A673 (cell line): Measurements from ENCODE around the gene STAU1. TPM values are rescaled to one million over a fixed set of nuclear protein-coding genes. Genes with fewer than 3 reads are reported as not detected.

Source experiments
- BruUV-seq: library from RNA; stranded (reverse); fragments of 400-500 nt; replicated peaks from 2 replicates; lab custom pipeline; 2021; lab: Mats Ljungman, UMichigan
- CTCF ChIA-PET: fragments of 300-600 bp; sonication (Branson Sonifier 250); formaldehyde crosslinking; loops from one replicate; lab custom pipeline; 2022; ENCODE audit warnings: antibody characterized with exemption; lab: Charles Lee
- POLR2A ChIA-PET: fragments of 300-600 bp; sonication (Branson Sonifier 250); formaldehyde crosslinking; loops from one replicate; lab custom pipeline; 2022; ENCODE audit warnings: antibody characterized with exemption; ENCODE audit not compliant: low non-redundant PET; lab: Charles Lee
- DNase-seq: peaks from one replicate; pipeline ENCODE4 v3.0.0-alpha.2; 2015; ENCODE audit warnings: low spot score
- H3K27ac ChIP-seq: fragments of 200-600 bp; sonication (generic); 2 replicates; pipeline ENCODE4 v1.5.1; 2016; ENCODE audit warnings: mixed run types, low read depth, mild to moderate bottlenecking, mixed read lengths, antibody characterized with exemption, low read length; ENCODE audit not compliant: poor library complexity, severe bottlenecking
- H3K27me3 ChIP-seq: fragments of 200-600 bp; sonication (generic); replicated peaks from 2 replicates; pipeline ENCODE4 v1.6.1; 2017; ENCODE audit warnings: mixed run types, low read depth, mild to moderate bottlenecking, mixed read lengths, antibody characterized with exemption, low read length; ENCODE audit not compliant: insufficient read depth, poor library complexity
- H3K36me3 ChIP-seq: fragments of 200-600 bp; sonication (generic); 2 replicates; pipeline ENCODE4 v1.6.1; 2016; ENCODE audit warnings: mixed run types, mild to moderate bottlenecking, mixed read lengths, antibody characterized with exemption, low read length; ENCODE audit not compliant: insufficient read depth, poor library complexity, severe bottlenecking
- H3K4me1 ChIP-seq: fragments of 200-600 bp; sonication (generic); 2 replicates; pipeline ENCODE4 v1.6.1; 2017; ENCODE audit warnings: mixed run types, mild to moderate bottlenecking, mixed read lengths, antibody characterized with exemption, low read length; ENCODE audit not compliant: insufficient read depth, poor library complexity, severe bottlenecking
- H3K4me3 ChIP-seq: fragments of 200-600 bp; sonication (generic); 2 replicates; pipeline ENCODE4 v1.5.1; 2016; ENCODE audit warnings: low read depth, mixed run types, mild to moderate bottlenecking, mixed read lengths, low read length; ENCODE audit not compliant: poor library complexity, severe bottlenecking
- H3K9me3 ChIP-seq: fragments of 200-600 bp; sonication (generic); 2 replicates; pipeline ENCODE4 v1.6.1; 2016; ENCODE audit warnings: mixed run types, low read depth, mild to moderate bottlenecking, mixed read lengths, antibody characterized with exemption, low read length; ENCODE audit not compliant: poor library complexity, severe bottlenecking
- EZH2 ChIP-seq: fragments of 200-600 bp; sonication (generic); IDR thresholded peaks from 2 replicates; pipeline ENCODE4 v1.6.1; 2017; ENCODE audit warnings: borderline replicate concordance, low read depth, mild to moderate bottlenecking, mixed read lengths, antibody characterized with exemption, low read length; ENCODE audit not compliant: poor library complexity, severe bottlenecking
- intact Hi-C: fragments of 100-400 bp; cut with micrococcal nuclease; formaldehyde crosslinking; loops from one replicate; pipeline ENCODE4 v1.10.0; 2022; ENCODE audit not compliant: unreplicated experiment
- total RNA-seq: library from RNA; stranded (reverse); gene quantifications from 2 replicates; pipeline ENCODE4 v1.2.3, GENCODE V29; 2021
- TF ChIP-seq, protein P1 (sequence below): fragments of 300-800, 200-600 bp; sonication (generic); conservative IDR thresholded peaks from 2 replicates; pipeline ENCODE4 v1.5.1; 2017; ENCODE audit warnings: low read depth, mild to moderate bottlenecking, antibody characterized with exemption, low read length, moderate library complexity, mixed read lengths

Gene STAU1
- total RNA-seq, 1 experiment from 2014 or later: 104 TPM

GRCh38 chr20:49122920-49123319, 65.2 kb downstream of the STAU1 start:
- ChIA-PET CTCF (no interaction called here), POLR2A (no interaction called here)
- Histone ChIP-seq H3K27ac (no peak overlapping the region), H3K4me1 (no peaks in the 10 kb centered on the region), H3K27me3 (no peaks in the 10 kb centered on the region), H3K4me3 (no peak overlapping the region), H3K36me3 (peaks cover 48% of the 10 kb centered on the region), H3K9me3 (no peaks in the 10 kb centered on the region)
- no peak for DNase-seq
- intact Hi-C loops: no loop called here
- TF ChIP-seq, protein P1, sequence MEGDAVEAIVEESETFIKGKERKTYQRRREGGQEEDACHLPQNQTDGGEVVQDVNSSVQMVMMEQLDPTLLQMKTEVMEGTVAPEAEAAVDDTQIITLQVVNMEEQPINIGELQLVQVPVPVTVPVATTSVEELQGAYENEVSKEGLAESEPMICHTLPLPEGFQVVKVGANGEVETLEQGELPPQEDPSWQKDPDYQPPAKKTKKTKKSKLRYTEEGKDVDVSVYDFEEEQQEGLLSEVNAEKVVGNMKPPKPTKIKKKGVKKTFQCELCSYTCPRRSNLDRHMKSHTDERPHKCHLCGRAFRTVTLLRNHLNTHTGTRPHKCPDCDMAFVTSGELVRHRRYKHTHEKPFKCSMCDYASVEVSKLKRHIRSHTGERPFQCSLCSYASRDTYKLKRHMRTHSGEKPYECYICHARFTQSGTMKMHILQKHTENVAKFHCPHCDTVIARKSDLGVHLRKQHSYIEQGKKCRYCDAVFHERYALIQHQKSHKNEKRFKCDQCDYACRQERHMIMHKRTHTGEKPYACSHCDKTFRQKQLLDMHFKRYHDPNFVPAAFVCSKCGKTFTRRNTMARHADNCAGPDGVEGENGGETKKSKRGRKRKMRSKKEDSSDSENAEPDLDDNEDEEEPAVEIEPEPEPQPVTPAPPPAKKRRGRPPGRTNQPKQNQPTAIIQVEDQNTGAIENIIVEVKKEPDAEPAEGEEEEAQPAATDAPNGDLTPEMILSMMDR: no peak
- no peak for TF ChIP-seq EZH2
- BruUV-seq: no TSS peak

- DNase-seq: no peak
- no peaks in the 10 kb centered on the region for H3K4me1 ChIP-seq
- no peaks in the 10 kb centered on the region for H3K27me3 ChIP-seq
- CTCF ChIA-PET: no interaction called here
- TF ChIP-seq EZH2: no peak
- TF ChIP-seq, protein P1: no peak
- POLR2A ChIA-PET: no interaction called here
- no peaks in the 10 kb centered on the region for H3K9me3 ChIP-seq
- intact Hi-C loops: no loop called here
- H3K4me3 ChIP-seq: no peak overlapping the region
- H3K36me3 ChIP-seq: peaks cover 58% of the 10 kb centered on the region
- no TSS peak for BruUV-seq
- H3K27ac ChIP-seq: no peak overlapping the region
These were observed 68.1 kb downstream of the STAU1 start for GRCh38 chr20:49119988-49120387.

GRCh38 chr20:49118307-49118706, 69.8 kb downstream of the STAU1 start:
- BruUV-seq: no TSS peak
- DNase-seq: no peak
- Histone ChIP-seq H3K9me3 (no peaks in the 10 kb centered on the region), H3K4me1 (no peaks in the 10 kb centered on the region), H3K36me3 (peaks cover 64% of the 10 kb centered on the region), H3K27me3 (no peaks in the 10 kb centered on the region), H3K4me3 (no peak overlapping the region), H3K27ac (no peak overlapping the region)
- POLR2A ChIA-PET: no interaction called here
- CTCF ChIA-PET: no interaction called here
- TF ChIP-seq, protein P1: no peak
- no peak for TF ChIP-seq EZH2
- intact Hi-C loops: no loop called here
